A549 (cell line): Measurements from ENCODE around the gene OMD. TPM values are rescaled to one million over a fixed set of nuclear protein-coding genes. Genes with fewer than 3 reads are reported as not detected.

Experiments
- ATAC-seq, 2 experiments: fragments of 200-7000 bp in 1 of 2; fragments of >200 bp in 1 of 2; cut with Nextera tagmentation in 1 of 2; cut with Tn5 transposase in 1 of 2; 3 replicates each; pipeline versions ENCODE4 v1.8.0 to v1.9.1; 2018 to 2020; ENCODE audit warnings: mild to moderate bottlenecking in 1 of 2, moderate library complexity in 1 of 2
- CTCF ChIA-PET: fragments of 300-600 bp; sonication (Branson Sonifier 250); formaldehyde crosslinking; extraction: SDS; loops from one replicate; lab custom pipeline; 2021; ENCODE audit warnings: antibody characterized with exemption, inconsistent platforms; lab: Yijun Ruan, JAX
- POLR2A ChIA-PET: fragments of 350-600 bp; formaldehyde crosslinking; extraction: SDS; loops from one replicate; lab custom pipeline; 2021; ENCODE audit warnings: antibody characterized with exemption, inconsistent platforms; lab: Yijun Ruan, JAX
- DNase-seq, 2 experiments: peaks; one replicate each; pipeline versions ENCODE4 v3.0.0 to v3.0.0-alpha.2; 2011 to 2016; ENCODE audit warnings: low read depth in 1 of 2, low spot score in 1 of 2
- FAIRE-seq: peaks from 2 replicates; lab custom pipeline; 2011; peaks lifted over from hg19 to GRCh38; lab: Jason Lieb, UNC
- H3K27ac ChIP-seq, 2 experiments: fragments of >200 bp; sonication (Bioruptor Twin); formaldehyde crosslinking; 3 replicates each; pipeline ENCODE4 v1.5.1; 2016 to 2017
- H3K4me1 ChIP-seq: fragments of >200 bp; sonication (Bioruptor Twin); formaldehyde crosslinking; 3 replicates; pipeline ENCODE4 v1.6.1; 2016
- H3K4me2 ChIP-seq: fragments of >200 bp; sonication (Bioruptor Twin); formaldehyde crosslinking; 3 replicates; pipeline ENCODE4 v1.6.1; 2016
- H3K4me3 ChIP-seq: fragments of >200 bp; sonication (Bioruptor Twin); formaldehyde crosslinking; 3 replicates; pipeline ENCODE4 v1.5.1; 2016
- H3K9me3 ChIP-seq: fragments of >200 bp; sonication (Bioruptor Twin); formaldehyde crosslinking; 3 replicates; pipeline ENCODE4 v1.6.1; 2016
- ATOH8 ChIP-seq: fragments of 250-450 bp; sonication (Bioruptor Pico); IDR thresholded peaks from 2 replicates; pipeline ENCODE4 v1.5.0; 2020; ENCODE audit warnings: low read depth, mild to moderate bottlenecking, moderate library complexity
- BHLHE40 ChIP-seq: IDR thresholded peaks from 2 replicates; pipeline ENCODE4 v1.6.1; 2012; ENCODE audit warnings: low read depth, low read length, inconsistent platforms
- CBX2 ChIP-seq: fragments of 200-600 bp; sonication (generic); IDR thresholded peaks from 2 replicates; pipeline ENCODE4 v1.6.1; 2016; ENCODE audit warnings: low read depth, mild to moderate bottlenecking, borderline replicate concordance
- CEBPB ChIP-seq, 2 experiments: fragments of >200 bp in 1 of 2; sonication (Bioruptor Twin) in 1 of 2; formaldehyde crosslinking in 1 of 2; IDR thresholded peaks; 2 replicates each; pipeline ENCODE4 v1.6.1; 2012 to 2016
- CHD2 ChIP-seq: fragments of 150-350 bp; IDR thresholded peaks from 2 replicates; pipeline ENCODE4 v1.6.1; 2014; ENCODE audit warnings: low read length; ENCODE audit not compliant: partially characterized antibody
- CHD4 ChIP-seq: fragments of 200-600 bp; sonication (generic); IDR thresholded peaks from 2 replicates; pipeline ENCODE4 v1.6.1; 2016; ENCODE audit warnings: antibody characterized with exemption, mild to moderate bottlenecking, borderline replicate concordance
- CTCF ChIP-seq: fragments of >200 bp; sonication (Bioruptor Twin); formaldehyde crosslinking; IDR thresholded peaks from 3 replicates; pipeline ENCODE4 v1.5.1; 2016
- EHMT2 ChIP-seq: fragments of 200-600 bp; sonication (generic); IDR thresholded peaks from 2 replicates; pipeline ENCODE4 v1.6.1; 2016; ENCODE audit warnings: antibody characterized with exemption, low read depth, mild to moderate bottlenecking, moderate library complexity
- EP300 ChIP-seq, 2 experiments: fragments of >200 bp; sonication (Bioruptor Twin); formaldehyde crosslinking; IDR thresholded peaks; 2 replicates in 1 of 2; 3 replicates in 1 of 2; pipeline ENCODE4 v1.6.1; 2016 to 2017
- ESRRA ChIP-seq: fragments of 150-350 bp; IDR thresholded peaks from 2 replicates; pipeline ENCODE4 v1.6.1; 2014; ENCODE audit warnings: mild to moderate bottlenecking, low read length, borderline replicate concordance
- FOSL2 ChIP-seq, 2 experiments: fragments of 450-650 bp in 1 of 2; fragments of >200 bp in 1 of 2; sonication (Bioruptor Twin) in 1 of 2; formaldehyde crosslinking; IDR thresholded peaks; 2 replicates each; pipeline versions ENCODE4 v1.5.0 to v1.6.1; 2016 to 2020; ENCODE audit warnings: mild to moderate bottlenecking in 1 of 2, moderate library complexity in 1 of 2
- HOXB13 ChIP-seq: fragments of 250-450 bp; sonication (Bioruptor Pico); IDR thresholded peaks from 2 replicates; pipeline ENCODE4 v1.5.0; 2020; ENCODE audit warnings: low read depth, mild to moderate bottlenecking, moderate library complexity
- HOXB5 ChIP-seq: fragments of 250-450 bp; sonication (Bioruptor Pico); IDR thresholded peaks from 2 replicates; pipeline ENCODE4 v1.5.0; 2020; ENCODE audit warnings: mild to moderate bottlenecking, moderate library complexity
- JUNB ChIP-seq: fragments of >200 bp; sonication (Bioruptor Twin); formaldehyde crosslinking; IDR thresholded peaks from 2 replicates; pipeline ENCODE4 v1.6.1; 2016
- MAX ChIP-seq: IDR thresholded peaks from 2 replicates; pipeline ENCODE4 v1.6.1; 2012
- MYC ChIP-seq: IDR thresholded peaks from 2 replicates; pipeline ENCODE4 v1.6.1; 2012; ENCODE audit warnings: mild to moderate bottlenecking, inconsistent platforms, low read length, improper control_type of control experiment, borderline replicate concordance
- NFE2L2 ChIP-seq: fragments of 150-350 bp; conservative IDR thresholded peaks from 2 replicates; pipeline ENCODE4 v1.6.1; 2014; ENCODE audit warnings: low read length
- NR3C1 ChIP-seq: fragments of >200 bp; sonication (Bioruptor Twin); formaldehyde crosslinking; IDR thresholded peaks from 3 replicates; pipeline ENCODE4 v1.6.1; 2017
- PHF8 ChIP-seq: fragments of 200-600 bp; sonication (generic); IDR thresholded peaks from 2 replicates; pipeline ENCODE4 v1.6.1; 2016; ENCODE audit warnings: low read depth, mild to moderate bottlenecking, antibody characterized with exemption, moderate library complexity, borderline replicate concordance
- POLR2A ChIP-seq: IDR thresholded peaks from 2 replicates; pipeline ENCODE4 v1.6.1; 2012; ENCODE audit warnings: mild to moderate bottlenecking, low read length
- REST ChIP-seq: fragments of 200-600 bp; sonication (generic); IDR thresholded peaks from 2 replicates; pipeline ENCODE4 v1.6.1; 2016; ENCODE audit warnings: antibody characterized with exemption, mild to moderate bottlenecking, moderate library complexity
- RNF2 ChIP-seq: fragments of 200-600 bp; sonication (generic); IDR thresholded peaks from 2 replicates; pipeline ENCODE4 v1.6.1; 2016; ENCODE audit warnings: low read depth, mild to moderate bottlenecking, antibody characterized with exemption, moderate library complexity, borderline replicate concordance
- SREBF2 ChIP-seq: fragments of 450-650 bp; IDR thresholded peaks from 2 replicates; pipeline ENCODE4 v1.6.1; 2014; ENCODE audit warnings: mild to moderate bottlenecking, moderate library complexity
- TFCP2L1 ChIP-seq: fragments of 250-450 bp; sonication (Bioruptor Pico); IDR thresholded peaks from 2 replicates; pipeline ENCODE4 v1.5.0; 2021; ENCODE audit warnings: mild to moderate bottlenecking
- ZFP36 ChIP-seq: fragments of 450-650 bp; IDR thresholded peaks from 2 replicates; pipeline ENCODE4 v1.6.1; 2014; ENCODE audit warnings: borderline replicate concordance; ENCODE audit not compliant: partially characterized antibody
- ZSCAN20 ChIP-seq: fragments of 250-450 bp; sonication (Bioruptor Pico); IDR thresholded peaks from 2 replicates; pipeline ENCODE4 v1.8.0; 2022; ENCODE audit warnings: mild to moderate bottlenecking, moderate library complexity
- WGBS: methylation state at CpG from one replicate; pipeline ENCODE4 v1.1.6; 2017; ENCODE audit errors: missing lambda C conversion rate; 5-methylcytosine and 5-hydroxymethylcytosine counted together
- polyA plus RNA-seq, 4 experiments: library from polyadenylated mRNA; depleted of rRNA in 3 of 4; stranded (reverse); fragments of >200 nt; fragmentation: RNase III in 1 of 4; extraction: RNeasy Plus Mini Kit Qiagen cat#74134 plus additional on column Dnase treatment in 1 of 4; gene quantifications; 2 replicates in 3 of 4; 3 replicates in 1 of 4; pipeline ENCODE4 v1.2.3, GENCODE V29; 2011 to 2017

The OMD gene
- polyA plus RNA-seq, 2 of the 4 experiments (the other 2 are of a cell fraction): not detected

GRCh38 chr9:92397853-92398252 lies 26.4 kb downstream of the OMD start (continued):
- TF ChIP-seq TFCP2L1 (CRISPR knock-in tag): no peak
- no peak for TF ChIP-seq REST
- no peak for TF ChIP-seq RNF2

GRCh38 chr9:92395617-92396016 lies 28.7 kb downstream of the OMD start:
- WGBS: 87% methylated on average over 1 of the region's 1 CpG
- ATAC-seq: no peak
- TF ChIP-seq MYC: no peak
- TF ChIP-seq BHLHE40: no peak
- TF ChIP-seq MAX: no peak
- no peak for TF ChIP-seq CTCF
- no peak for TF ChIP-seq HOXB5 (CRISPR knock-in tag)
- no peak for TF ChIP-seq ATOH8 (CRISPR knock-in tag)
- no peak for TF ChIP-seq CHD2
- TF ChIP-seq PHF8: no peak
- TF ChIP-seq NFE2L2: no peak
- no peak for TF ChIP-seq NR3C1
- no peak for TF ChIP-seq ESRRA
- no peak for TF ChIP-seq CEBPB (IDR thresholded peaks at IDR 0.05)
- no peak for TF ChIP-seq HOXB13 (CRISPR knock-in tag)
- TF ChIP-seq FOSL2 (IDR thresholded peaks at IDR 0.05): no peak
- TF ChIP-seq FOSL2 (CRISPR knock-in tag; IDR thresholded peaks at IDR 0.05): no peak
- TF ChIP-seq ZSCAN20 (CRISPR knock-in tag): no peak
- TF ChIP-seq, all 56 proteins: peak for 0
- POLR2A ChIA-PET: no interaction called here
- Histone ChIP-seq H3K9me3 (no peaks in the 10 kb centered on the region), H3K4me1 (no peaks in the 10 kb centered on the region), H3K4me2 (no peak overlapping the region), H3K4me3 (no peak overlapping the region), H3K27ac (no peak overlapping the region)
- CTCF ChIA-PET: no interaction called here
- DNase-seq (no peak), FAIRE-seq (no peak)

- Histone ChIP-seq H3K4me2 (no peak overlapping the region), H3K4me1 (no peaks in the 10 kb centered on the region), H3K4me3 (no peak overlapping the region), H3K27ac (no peak overlapping the region), H3K9me3 (no peaks in the 10 kb centered on the region)
- ChIA-PET POLR2A (no interaction called here), CTCF (no interaction called here)
- FAIRE-seq (no peak), DNase-seq (no peak), ATAC-seq (no peak)
- TF ChIP-seq NFE2L2: no peak
- TF ChIP-seq POLR2A: no peak
- no peak for TF ChIP-seq EHMT2
- no peak for TF ChIP-seq EP300 (IDR thresholded peaks at IDR 0.05)
- TF ChIP-seq TFCP2L1 (CRISPR knock-in tag): no peak
- TF ChIP-seq FOSL2 (IDR thresholded peaks at IDR 0.05): no peak
- no peak for TF ChIP-seq FOSL2 (CRISPR knock-in tag; IDR thresholded peaks at IDR 0.05)
- no peak for TF ChIP-seq MYC
- TF ChIP-seq JUNB: no peak
- no peak for TF ChIP-seq PHF8
- no peak for TF ChIP-seq CBX2
- no peak for TF ChIP-seq CHD4
- no peak for TF ChIP-seq SREBF2
- no peak for TF ChIP-seq ATOH8 (CRISPR knock-in tag)
- no peak for TF ChIP-seq ZFP36
- 85% methylated on average over 1 of the region's 1 CpG for WGBS
These were observed 30.6 kb downstream of the OMD start for GRCh38 chr9:92393686-92394085.
